Rectal smooth muscle tissue (tissue), 1 donor: ENCODE data around the gene CRY2.

Experiments
- H3K27ac ChIP-seq: one replicate; pipeline ENCODE4 v1.7.0; 2013; ENCODE audit warnings: low read depth, low read length, inconsistent platforms
- H3K27me3 ChIP-seq: one replicate; pipeline ENCODE4 v1.7.0; 2013; ENCODE audit warnings: low read length; ENCODE audit not compliant: control insufficient read depth, insufficient read depth
- H3K36me3 ChIP-seq: one replicate; pipeline ENCODE4 v1.7.0; 2013; ENCODE audit warnings: low read length; ENCODE audit not compliant: control insufficient read depth, insufficient read depth
- H3K4me1 ChIP-seq: one replicate; pipeline ENCODE4 v1.7.0; 2013; ENCODE audit warnings: low read length; ENCODE audit not compliant: control insufficient read depth, insufficient read depth
- H3K4me3 ChIP-seq: one replicate; pipeline ENCODE4 v1.7.0; 2013; ENCODE audit warnings: low read length
- H3K9ac ChIP-seq: one replicate; pipeline ENCODE4 v1.7.0; 2013; ENCODE audit warnings: low read length

The CRY2 gene

DNA sequence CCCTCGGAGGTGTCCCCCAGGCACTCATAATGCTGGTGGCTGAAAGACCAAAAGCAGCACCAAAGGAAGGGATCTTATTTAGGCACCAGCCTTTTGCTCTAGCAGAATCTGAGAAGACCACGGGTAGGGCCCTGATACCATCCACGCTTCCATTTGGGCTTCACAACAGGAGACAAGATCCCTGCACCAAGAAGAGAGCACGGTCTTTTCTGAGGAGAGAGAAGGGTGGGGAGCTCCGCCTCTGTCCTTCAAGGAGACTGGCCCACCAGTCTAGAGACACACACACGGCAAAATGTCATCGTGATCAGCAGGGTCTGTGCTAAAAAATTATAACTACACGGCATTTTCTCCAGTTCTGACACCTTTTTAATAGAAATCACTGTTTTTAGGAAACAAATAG, 84.9 kb downstream of the CRY2 start:
- H3K4me1 ChIP-seq: no peaks in the 10 kb centered on the region
- no peak overlapping the region for H3K9ac ChIP-seq
- no peak overlapping the region for H3K4me3 ChIP-seq
- no peaks in the 10 kb centered on the region for H3K27me3 ChIP-seq
- H3K36me3 ChIP-seq: peaks cover 26% of the 10 kb centered on the region
- no peak overlapping the region for H3K27ac ChIP-seq
